Activated CD8-positive, alpha-beta memory T cell treated with anti-CD3 and anti-CD28 coated beads, Interleukin-2, amount 50 U/mL, for 4 hours (primary cell): Measurements from ENCODE around the gene ADAMTS3.
"Not testable (repeated sequence)": the region's sequence is repeated elsewhere in the genome, so short reads cannot be mapped to it uniquely, and the experiment has no call there.

ENCODE experiments used
- DNase-seq: peaks from one replicate; pipeline ENCODE4 v3.0.0-alpha.2; 2020

ADAMTS3 gene

GRCh38 chr4:72467633-72468032 is 101.4 kb downstream of the ADAMTS3 start:
- no peak for DNase-seq

DNA sequence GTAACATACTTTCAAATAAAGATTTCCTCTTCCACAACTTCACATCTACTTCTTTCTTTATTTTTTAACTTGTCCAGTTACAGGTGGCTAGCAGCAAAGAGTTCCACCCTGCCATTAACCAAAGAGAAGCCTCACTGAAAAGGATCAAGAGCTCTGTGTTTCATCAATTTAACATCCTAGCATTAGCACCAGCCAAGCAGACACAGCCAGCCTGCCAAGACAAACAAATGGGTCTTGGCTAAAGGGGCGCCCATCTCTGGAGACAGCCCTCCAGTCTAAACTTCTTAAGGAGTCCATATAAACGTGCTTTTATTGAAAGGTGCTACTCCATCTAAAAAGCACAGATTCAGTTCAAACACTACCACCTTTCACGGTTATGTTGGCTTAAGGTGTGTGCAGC is 105.3 kb downstream of the ADAMTS3 start:
- no peak for DNase-seq

DNA sequence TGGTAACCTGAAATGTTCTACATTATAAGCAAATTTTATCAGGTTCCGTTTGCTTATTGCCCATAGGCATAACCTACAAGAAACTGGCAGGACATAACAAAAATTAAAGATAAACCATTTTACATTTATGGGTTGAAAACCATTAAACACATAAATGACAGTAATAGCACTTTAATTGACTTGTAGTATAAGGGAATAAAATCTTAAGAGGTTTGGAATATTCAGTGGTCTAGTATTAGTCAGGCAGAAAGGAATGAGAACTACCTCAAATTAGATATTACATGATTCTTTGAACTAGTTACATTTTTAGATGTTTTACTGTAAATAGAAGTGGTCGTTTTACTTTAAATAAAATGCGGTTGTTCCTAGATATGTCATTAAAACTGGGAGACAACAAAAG is 111.9 kb downstream of the ADAMTS3 start:
- DNase-seq: no peak

DNA sequence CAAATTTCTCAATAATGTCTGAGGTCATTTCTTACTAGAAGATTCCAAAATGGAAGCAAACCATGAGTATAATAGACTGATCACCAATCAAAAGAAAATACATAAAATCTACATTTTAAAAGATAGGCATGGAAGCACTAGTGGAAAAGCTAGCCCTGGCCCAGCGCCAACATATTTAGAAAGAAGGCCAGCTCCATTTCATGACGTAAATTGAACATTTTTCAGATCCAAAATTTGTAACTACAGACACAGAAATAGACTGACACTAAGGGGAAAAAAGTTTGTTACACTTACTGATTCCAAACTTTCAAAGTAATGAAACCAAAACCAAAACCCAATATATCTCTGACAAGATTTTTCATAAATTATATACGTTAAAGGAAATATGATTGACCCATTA is 117.7 kb downstream of the ADAMTS3 start:
- no peak for DNase-seq

GRCh38 chr4:72449705-72450104 is 119.3 kb downstream of the ADAMTS3 start:
- no peak for DNase-seq

DNA sequence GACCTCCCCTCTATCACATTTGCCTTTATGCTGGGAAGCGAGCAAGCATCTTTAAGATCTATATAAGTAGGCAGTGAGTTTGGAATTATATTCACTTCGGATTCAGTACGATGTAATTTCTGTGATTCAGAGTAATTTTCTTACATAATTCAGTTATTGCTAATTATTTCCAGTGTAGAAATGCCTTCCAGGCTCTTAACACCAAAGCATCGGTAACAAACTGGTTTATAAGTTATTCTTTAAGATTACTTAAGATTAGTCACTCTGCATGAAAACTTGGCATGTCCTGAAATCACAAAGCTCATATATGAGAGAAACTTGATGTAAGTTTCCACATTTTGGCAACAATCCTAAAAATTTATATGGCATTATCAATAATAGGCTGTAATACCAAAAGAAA is 120.8 kb downstream of the ADAMTS3 start:
- DNase-seq: no peak

GRCh38 chr4:72446353-72447055 is 122.5 kb downstream of the ADAMTS3 start:
- DNase-seq: no peak

DNA sequence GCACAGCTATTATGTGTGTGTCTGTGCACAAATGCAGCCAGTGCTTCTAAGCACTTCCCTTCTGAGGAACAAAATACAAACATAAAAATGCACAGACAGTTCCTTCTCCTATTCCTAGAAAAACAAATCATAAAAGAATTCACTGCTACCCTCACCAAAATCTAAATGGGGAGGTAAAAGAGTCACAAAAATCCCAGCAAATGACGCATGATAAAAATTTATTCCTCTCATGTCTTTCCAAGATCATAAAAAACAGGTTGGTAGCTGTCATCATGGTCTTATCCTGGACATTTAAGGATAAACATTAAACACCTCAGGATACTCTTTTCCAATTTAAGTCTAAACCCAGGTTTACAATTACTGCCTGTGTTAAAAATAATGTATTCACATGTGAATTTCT is 124.9 kb downstream of the ADAMTS3 start:
- DNase-seq: no peak

DNA sequence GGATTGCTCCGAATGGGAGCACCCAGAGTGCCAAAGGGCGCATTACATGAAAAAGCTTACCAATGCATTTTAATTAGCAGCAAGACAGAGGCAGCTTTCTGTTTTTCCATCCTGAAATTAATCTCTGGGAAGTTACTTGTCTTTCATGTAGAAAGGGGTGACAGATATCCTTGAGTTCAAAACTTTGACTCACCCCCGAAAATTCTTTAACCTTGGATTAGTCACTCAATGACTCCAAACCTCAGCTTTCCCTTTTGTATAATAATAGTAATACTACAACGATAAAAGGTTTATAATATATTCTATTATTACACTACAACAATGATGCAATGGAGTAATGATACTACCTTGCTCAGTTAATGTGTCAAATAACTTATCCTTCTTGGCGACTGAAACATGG is 126.3 kb downstream of the ADAMTS3 start:
- DNase-seq: no peak

- DNase-seq: no peak
These were observed 126.9 kb downstream of the ADAMTS3 start for GRCh38 chr4:72442147-72442546.

- DNase-seq: no peak
These were observed 128.6 kb downstream of the ADAMTS3 start for GRCh38 chr4:72440386-72440785.

- DNase-seq: no peak
These were observed 136.0 kb downstream of the ADAMTS3 start for GRCh38 chr4:72432975-72433374.

- DNase-seq: no peak
These were observed 136.7 kb downstream of the ADAMTS3 start for GRCh38 chr4:72432282-72432681.

DNA sequence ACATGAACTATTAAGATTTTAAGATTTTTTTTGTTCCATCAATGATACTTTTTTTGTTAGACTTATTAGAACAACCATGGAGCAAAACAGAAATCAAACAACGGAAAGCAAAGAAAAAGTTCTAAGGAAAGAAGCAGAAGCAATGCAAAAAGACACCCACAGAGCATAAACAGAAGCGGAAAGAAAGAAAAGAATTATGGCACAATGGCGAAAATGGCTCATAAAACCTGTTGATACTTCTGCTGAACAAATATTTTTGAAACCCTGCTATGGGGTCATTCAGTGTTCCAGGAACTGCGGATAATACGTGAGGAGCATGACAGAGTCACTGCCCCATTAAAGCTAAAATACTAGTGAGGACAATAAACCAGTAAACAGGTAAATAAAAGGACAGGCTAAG is 138.0 kb downstream of the ADAMTS3 start:
- DNase-seq: no peak

DNA sequence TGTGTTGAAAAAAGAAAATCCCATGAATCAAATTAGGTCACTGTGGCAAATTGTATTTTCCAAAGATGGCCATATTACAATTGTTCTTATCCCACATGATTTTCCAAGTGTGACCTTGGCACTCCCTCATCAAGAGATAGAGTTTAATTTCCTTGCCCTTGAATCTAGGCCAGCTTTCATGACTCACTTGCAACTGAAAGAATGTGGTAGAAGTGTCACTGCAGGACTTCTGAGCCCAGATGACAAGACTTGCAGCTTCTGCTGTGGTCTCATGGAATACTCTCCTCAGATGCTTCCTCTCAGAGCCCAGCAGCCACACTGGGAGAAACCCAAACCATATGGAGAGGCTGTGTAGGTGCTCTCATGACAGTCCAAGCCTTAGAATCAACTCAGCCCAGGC is 139.0 kb downstream of the ADAMTS3 start:
- DNase-seq: no peak

DNA sequence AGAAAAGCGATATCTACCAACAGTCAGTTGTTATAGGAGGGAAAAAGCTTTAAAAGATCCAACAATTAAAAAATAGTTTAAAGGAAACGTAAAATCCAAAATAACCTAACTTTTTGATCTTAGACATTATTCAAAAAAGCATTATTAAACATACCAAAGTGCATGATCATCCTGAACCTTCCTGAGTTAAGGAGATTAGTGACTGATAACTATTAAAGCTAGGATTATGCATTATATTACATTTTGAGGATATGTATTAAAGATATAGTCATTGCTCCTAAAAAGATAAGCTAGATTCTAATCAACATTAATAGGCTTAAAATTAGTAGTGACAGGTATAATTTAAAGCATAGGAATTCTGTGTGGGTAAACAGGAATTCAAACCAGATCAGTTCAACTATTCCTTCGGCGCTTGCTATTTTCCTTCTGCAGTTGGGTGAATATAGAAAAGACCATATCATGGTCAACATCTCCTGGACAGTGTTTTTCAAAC is 139.6 kb downstream of the ADAMTS3 start:
- DNase-seq: no peak

GRCh38 chr4:72427057-72427456 is 142.0 kb downstream of the ADAMTS3 start:
- DNase-seq: no peak

- not testable (repeated sequence) for DNase-seq
These were observed 143.1 kb downstream of the ADAMTS3 start for GRCh38 chr4:72425908-72426307.

GRCh38 chr4:72424006-72424405 is 145.0 kb downstream of the ADAMTS3 start:
- no peak for DNase-seq

DNA sequence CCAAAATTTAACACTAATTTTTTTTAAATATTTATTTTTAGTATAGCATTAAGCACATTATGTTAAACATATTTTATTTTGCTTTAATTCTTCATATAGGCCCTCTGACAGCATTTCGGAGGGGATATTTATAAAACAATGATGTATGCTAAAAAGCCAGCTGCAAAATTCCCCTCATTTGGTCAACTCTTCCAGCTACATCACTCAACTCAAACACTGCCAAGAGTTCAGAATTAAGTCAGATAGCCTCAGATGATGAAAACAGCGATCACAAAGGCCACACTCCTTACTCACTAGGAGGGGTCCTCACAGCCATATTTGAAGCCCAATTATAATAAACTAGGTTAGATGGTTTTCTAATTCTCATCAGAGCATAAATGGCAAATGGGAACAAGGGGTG is 146.6 kb downstream of the ADAMTS3 start:
- DNase-seq: no peak

- DNase-seq: no peak
These were observed 150.6 kb downstream of the ADAMTS3 start for GRCh38 chr4:72418458-72418857.

- no peak for DNase-seq
These were observed 158.9 kb downstream of the ADAMTS3 start for GRCh38 chr4:72410158-72410557.

DNA sequence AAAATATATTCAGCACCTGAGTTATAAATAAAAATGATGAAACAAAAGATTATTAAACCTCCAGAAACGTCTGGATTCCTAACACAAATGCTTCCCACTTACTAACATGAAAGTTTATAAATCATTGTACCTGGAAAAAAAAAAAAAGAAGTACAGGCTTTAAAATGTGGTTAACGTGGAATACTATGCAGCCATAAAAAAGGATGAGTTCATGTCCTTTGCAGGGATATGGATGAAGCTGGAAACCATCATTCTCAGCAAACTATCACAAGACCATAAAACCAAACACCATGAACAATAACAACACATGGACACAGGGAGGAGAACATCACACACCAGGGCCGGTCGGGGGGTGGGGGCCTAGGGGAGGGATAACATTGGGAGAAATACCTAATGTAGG is 160.5 kb downstream of the ADAMTS3 start:
- no peak for DNase-seq

GRCh38 chr4:72405417-72405816 is 163.6 kb downstream of the ADAMTS3 start:
- DNase-seq: no peak

DNA sequence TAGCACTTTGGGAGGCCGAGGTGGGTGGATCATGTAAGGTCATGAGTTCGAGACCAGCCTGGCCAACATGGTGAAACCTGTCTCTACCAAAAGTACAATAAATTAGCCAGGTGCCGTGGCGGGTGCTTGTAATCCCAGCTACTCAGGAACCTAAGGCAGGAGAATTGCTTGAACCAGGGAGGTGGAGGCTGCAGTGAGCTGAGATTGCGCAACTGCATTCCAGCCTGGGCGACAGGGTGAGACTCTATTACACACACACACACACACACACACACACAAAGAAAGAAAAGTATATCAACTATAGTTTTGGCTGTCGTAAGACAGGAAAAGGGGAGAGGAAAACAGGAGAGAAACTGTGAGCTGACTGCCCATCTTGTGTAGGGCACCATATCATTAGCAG is 171.7 kb downstream of the ADAMTS3 start:
- DNase-seq: no peak
